Stimulated activated CD8-positive, alpha-beta memory T cell treated with anti-CD3 and anti-CD28 coated beads, Interleukin-15, amount 100 ng/mL, for 24 hours (primary cell): ENCODE measurements around the gene DCP2.
"Not testable (repeated sequence)": the region's sequence is repeated elsewhere in the genome, so short reads cannot be mapped to it uniquely, and the experiment has no call there.

ENCODE experiments used
- DNase-seq: peaks from one replicate; pipeline ENCODE4 v3.0.0-alpha.2; 2020; ENCODE audit warnings: low read depth

Gene DCP2

DNA sequence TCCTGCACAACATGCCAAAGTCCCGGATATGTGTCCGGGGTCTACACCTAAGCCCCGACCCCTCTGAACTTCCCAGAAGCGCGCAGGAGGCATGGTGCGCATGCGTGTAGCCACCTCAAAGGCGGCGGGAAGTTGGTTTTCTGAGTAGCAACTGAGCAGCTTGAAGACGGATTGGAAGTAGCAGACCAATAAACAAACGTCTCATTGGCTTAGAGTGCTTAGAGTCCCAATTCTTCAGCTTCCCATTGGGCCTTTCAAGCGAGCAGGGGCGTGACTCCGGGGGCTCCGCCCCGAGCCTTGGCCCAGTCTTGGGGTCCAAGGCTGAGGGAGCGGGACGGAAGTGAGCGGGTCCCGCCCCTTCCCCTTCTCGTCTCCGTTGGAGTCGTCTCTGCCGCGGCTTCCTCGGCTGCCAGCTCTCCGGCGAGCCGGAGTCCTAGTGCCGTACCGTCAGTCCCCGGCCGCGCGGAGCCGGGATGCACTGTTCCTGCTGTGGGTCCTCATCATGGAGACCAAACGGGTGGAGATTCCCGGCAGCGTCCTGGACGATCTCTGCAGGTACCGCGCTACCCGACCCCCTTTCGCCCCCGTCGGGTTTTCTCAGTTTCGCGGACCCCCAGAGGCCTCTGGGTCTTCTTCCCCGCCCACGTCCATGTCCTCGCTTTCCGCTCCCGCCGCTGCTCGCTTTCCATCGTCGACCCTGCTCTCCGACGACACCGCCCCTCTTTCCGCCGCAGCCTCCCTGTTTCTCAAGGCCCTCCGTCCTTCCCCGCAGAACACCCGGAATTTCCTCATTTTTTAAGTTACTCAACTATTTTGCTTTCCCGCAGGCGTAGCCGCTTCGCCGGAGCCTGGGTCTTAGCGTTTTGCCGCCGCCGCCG is at the start of gene DCP2:
Gene DCP2, plus strand, starts transcription at position 367 of the 878 bp plus-strand sequence. Its CDS starts 136 bp downstream, at position 503.
- peak; percentile 72 for DNase-seq

DNA sequence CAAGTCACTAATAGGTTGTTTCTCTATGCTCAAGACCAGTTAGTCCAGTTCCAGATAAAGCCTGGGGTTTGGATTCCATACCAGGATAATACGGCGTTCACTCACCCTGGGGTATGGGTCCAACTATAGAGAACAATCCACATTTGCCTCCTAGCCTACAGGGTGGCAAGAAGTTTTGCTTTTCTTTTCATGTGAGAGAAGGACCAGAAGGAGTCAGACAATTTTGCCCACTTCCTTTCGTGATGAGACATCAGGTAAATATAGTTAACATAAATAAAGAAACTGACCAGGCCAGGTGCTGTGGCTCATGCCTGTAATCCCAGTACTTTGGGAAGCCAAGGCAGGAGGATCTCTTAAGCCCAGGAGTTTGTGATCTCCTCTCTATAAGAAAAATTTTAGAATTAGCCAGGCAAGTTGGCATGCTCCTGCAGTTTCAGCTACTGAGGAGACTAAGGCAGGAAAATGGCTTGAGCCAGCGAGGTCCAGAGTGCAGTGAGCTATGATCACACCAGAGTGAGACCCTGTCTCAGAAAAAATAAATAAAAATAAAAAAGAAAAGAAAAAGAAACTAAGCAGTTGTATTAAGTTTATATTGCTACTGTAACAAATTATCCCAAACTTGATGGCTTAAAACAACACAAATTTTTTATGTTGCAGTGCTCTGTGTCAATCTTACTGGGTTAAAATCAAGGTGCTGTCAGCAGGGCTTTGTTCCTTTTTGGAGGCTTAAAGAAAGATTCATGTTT is 47.1 kb upstream of the DCP2 start:
- no peak for DNase-seq

- no peak for DNase-seq
These were observed 46.6 kb upstream of the DCP2 start for GRCh38 chr5:112930082-112930344.

DNA sequence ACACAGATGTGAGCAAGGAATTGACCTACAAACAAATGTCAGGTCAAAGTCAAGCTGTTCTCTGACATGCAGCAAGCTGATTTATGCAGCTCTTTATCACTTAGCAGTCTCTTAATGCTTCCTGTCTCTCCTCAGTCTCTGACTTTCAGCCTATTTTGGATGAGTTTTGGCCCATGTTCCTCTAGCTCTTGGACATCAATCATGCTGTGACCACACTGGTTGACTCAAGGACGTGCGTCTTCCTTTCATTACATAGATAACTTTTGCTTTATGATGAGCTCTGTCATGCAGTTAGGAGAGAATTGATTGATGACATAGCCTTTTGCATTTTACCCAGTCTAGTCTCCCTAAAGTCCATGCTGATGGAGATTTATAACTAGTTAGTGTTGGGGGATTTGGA is 45.1 kb upstream of the DCP2 start:
- DNase-seq, result no peak

DNA sequence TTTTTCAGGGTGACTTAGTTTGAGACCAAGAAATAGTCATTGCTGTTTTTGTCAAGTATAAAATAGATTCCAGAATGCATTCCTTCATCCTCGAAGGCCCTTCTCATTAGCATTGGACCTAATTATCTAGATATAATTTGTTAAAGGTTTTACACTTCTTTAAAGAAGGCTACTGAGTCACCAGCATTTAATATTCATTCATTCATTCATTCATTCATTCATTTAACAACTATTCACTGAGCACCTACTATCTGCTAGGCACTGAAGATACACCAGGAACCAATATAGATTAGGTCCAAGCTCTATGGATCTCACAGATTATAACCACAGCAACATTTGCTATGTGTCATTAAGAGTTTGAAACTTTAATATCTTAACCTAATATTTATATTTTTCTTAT is 43.5 kb upstream of the DCP2 start:
- DNase-seq, result no peak

- DNase-seq, result no peak
These were observed 42.8 kb upstream of the DCP2 start for GRCh38 chr5:112933651-112934365.

DNA sequence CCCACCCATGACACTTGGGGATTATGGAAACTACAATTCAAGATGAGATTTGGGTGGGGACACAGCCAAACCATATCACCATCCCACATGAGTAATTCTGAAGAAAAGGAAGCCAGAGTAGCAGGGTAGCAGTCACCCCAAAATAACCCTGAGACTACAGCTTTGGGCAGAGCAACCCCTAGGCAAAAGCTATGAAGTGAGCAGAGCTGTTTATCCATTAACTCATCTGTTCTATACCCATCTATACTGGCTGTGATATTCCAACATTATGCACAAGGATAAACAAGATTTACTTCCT is 42.3 kb upstream of the DCP2 start:
- no peak for DNase-seq

GRCh38 chr5:112935675-112936074 is 40.9 kb upstream of the DCP2 start:
- no peak for DNase-seq

DNA sequence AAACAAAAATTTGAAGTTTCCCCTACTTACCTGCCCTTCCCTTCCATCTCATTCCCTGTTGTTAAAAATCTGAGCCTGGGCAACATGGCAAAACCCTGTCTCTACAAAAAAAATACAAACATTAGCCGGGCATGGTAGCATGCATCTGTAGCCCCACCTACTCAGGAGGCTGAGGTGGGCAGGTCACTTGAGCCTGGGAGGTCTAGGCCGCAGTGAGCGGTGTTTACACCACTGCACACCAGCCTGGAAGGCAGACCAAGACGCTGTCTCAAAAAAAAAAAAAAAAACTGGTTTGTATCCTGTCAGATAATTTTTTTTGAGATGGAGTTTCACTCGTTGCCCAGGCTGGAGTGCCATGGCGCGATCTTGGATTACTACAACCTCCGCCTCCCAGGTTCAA is 38.3 kb upstream of the DCP2 start:
- no peak for DNase-seq

DNA sequence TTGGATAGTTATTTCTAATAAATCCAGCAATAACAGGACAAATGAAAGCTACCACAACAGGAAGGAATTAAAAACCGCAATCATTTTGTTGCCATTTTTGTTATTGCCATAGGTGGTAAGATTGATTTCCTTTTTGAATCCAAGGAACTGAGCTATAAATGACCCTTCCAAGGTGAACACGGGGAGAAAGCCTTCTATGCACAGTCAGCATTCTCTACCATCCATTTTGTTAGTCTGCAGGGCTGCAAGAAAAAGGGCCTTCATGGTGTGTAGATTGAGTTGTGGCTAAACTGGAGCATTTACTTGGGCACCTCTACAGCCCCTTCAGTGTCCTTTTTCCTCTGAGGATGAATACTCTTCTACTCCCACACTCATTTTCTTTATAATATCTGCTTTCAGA is 35.9 kb upstream of the DCP2 start:
- DNase-seq, result no peak

- DNase-seq, result no peak
These were observed 28.1 kb upstream of the DCP2 start for GRCh38 chr5:112948458-112948857.

DNA sequence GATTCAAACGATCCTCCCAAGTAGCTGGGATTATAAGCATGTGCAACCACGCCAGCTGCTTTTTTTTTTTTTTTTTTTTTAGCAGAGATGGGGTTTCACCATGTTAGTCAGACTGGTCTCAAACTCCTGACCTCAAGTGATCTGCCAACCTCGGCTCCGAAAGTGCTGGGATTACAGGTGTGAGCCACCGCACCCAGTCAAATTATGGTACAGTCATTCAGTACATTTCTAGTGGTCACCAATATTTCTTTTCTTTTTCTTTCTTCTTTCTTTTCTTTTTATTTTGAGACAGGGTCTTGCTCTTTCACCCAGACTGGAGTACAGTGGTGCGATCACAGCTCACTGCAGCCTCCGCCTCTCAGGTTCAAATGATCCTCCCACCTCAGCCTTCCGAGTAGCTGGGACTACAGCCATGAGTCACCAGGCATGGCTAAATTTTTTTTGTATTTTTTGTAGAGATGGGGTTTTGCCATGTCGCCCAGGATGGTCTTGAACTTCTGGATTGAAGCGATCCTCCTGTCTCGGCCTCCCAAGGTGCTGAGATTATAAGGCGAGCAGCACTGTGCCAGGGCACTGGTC is 25.4 kb upstream of the DCP2 start:
- DNase-seq, result no peak

- no peak for DNase-seq
These were observed 20.0 kb upstream of the DCP2 start for GRCh38 chr5:112956606-112957005.

GRCh38 chr5:112957036-112957808 is 19.4 kb upstream of the DCP2 start:
- DNase-seq, result no peak

DNA sequence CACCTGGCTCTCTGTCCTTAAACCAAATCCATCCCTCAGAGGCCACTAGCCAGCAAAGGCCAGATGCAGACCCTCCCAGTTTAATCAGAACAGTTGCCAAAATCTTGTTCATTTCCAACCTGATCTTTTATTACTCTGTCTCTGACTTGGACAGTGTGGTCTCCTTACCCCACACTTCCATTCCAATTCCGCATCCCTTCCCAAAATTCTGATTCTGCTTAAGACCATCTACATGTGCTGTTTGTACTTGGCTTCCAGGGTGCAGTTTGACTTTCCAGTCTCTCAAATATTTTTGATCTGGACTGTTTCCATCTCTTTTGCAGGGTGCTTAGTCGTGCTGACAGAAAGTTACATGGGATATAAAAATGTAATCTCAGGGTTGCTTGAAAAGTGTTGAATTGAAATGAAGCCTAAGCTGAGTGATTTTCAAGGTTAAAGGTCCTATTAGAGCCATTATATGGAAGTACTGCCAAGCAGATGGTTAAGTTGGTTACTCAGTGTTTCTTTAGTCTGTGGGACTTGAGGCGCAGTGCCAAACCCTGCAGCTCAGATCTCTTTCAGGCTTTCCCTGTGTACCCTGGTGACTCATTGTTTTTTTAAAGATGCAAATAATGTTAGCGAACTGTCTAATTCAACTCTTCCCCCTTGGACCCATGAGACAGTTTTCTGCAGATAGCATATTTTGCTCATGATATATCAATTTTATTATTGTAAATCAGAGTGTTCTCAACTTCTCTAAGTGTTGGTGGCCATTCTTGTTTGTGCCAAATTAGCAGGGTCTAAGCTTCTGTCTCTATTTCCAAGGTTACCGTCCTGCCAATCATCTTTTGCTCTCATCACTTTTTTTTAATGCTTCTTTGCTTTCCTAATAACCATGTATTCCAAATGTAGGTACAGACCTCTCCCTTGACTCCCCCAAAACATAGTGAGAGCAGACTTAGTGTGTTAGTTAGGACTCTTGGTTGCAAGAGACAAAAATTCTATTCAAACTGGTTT is 18.2 kb upstream of the DCP2 start:
- no peak for DNase-seq

GRCh38 chr5:112959872-112960271 is 16.7 kb upstream of the DCP2 start:
- not testable (repeated sequence) for DNase-seq

- DNase-seq, result no peak
These were observed 16.3 kb upstream of the DCP2 start for GRCh38 chr5:112960315-112960714.

DNA sequence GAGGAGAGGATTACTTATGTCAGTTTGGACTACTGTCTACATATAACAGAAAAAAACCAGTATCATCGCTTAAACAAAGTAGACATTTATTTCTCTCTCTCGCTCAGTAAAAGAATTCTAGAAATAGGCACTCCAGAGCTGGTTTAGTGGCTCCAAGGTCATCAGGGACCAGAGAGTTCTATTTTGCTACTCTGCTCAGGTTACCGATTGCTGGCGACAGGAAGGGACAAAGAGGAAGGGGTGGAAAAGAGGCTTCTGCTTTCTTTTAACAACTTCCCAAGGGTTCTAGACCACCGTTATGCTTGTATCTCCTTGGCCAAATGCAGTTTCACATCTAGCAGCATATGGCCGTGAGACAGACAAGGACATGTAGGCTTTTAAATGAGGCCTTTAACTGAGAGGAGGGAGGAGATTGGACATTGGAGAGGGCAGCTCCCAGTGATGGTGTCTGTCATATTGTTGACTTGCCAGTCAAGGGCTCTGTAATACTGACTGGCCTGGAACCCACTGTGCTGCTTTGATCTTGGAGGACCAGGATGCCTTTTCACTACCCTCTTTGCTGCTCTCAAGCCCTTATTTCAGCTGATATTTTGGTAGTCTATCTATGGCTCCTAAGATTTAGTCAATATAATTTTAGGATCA is 15.6 kb upstream of the DCP2 start:
- DNase-seq, result no peak

GRCh38 chr5:112963374-112963733 is 13.2 kb upstream of the DCP2 start:
- DNase-seq, result not testable (repeated sequence)

DNA sequence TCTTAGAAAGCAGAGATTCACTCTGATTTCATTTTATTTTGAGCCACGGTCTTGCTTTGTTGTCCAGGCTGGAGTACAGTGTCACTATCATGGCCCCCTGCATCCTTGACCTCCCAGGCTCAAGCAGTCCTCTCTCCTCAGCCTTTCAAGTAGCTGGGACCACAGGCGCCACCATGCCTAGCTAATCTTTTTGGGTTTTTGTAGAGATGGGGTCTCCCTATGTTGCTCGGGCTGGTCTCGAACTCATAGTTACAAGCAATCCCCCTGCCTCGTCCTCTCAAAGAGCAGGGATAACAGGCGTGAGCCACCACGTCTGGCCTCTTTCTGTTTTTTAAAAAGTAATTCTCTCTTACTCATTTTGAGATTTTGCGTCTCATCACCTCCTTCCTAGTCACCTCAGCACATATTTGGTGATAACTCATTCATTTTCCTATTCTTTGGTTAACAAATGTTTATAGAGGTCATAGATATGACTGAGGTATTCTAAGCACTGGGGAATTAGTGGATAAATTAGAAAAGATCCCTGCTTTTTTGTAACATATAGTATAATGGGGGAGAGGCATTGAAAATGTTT is 10.8 kb upstream of the DCP2 start:
- DNase-seq, result no peak
